Coronary artery (tissue), 2 donors: ENCODE data around the gene ASTL.
A peak's percentile ranks its signal among the peaks of the same experiment; 100 is the strongest.
"Not testable (repeated sequence)": the region's sequence is repeated elsewhere in the genome, so short reads cannot be mapped to it uniquely, and the experiment has no call there.

Source experiments
- DNase-seq: peaks from one replicate; pipeline ENCODE4 v3.0.0-alpha.2; 2017; ENCODE audit warnings: low spot score
- H3K27ac ChIP-seq, 2 donors: fragments of 200-600 bp; sonication (generic); one replicate each; pipeline ENCODE4 v1.5.1; 2016 to 2019
- H3K4me3 ChIP-seq: fragments of 200-600 bp; sonication (generic); 2 replicates; pipeline ENCODE4 v1.5.1; 2016; ENCODE audit warnings: mild to moderate bottlenecking, moderate library complexity
- TF ChIP-seq, protein P1 (sequence below): fragments of 200-600 bp; sonication (generic); IDR thresholded peaks from one replicate; pipeline ENCODE4 v1.5.1; 2019; ENCODE audit warnings: antibody characterized with exemption

Gene ASTL

DNA sequence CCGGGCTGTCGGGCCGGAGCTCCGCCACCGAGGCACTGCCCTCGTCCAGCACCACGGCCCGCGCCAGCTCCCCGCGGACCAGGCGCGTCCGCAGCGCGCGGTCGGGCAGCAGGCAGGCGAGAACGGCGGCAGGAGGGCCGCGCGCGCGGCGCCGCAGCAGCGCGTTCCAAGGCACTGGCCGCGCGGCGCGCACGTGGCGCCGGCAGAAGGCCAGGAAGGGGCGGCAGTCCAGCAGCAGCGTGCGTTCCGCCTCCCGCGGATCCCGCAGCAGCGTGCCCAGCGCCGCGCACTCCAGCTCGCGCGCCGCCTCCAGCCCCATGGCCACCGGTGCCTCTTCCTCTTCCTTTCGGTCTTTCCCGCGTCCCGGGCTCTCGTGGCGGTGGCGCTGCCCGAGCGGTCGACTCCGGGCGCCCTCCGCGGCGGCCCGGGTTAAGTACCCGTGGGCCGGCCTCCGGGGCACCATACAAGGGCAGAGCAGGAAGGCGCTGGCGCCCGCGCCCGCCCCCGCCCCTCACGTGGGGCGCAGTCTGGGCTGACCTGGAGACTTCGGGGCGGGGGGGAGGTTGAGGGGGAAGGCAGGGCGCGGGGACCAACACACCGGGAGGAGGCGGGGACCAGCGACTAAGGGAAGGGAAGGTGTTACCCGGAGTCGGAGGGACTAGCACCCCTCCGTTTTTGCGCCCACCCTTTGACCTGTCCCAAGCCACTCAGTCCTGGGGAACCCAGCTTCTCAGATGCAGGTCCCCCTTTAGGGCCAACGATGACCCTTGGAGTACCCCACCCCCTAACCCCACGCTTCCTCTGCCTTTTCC lies 6.9 kb upstream of the ASTL start, which contains the start of gene DUSP2:
Gene DUSP2, minus strand, starts transcription at position 405 of the 812 bp plus-strand sequence. Its CDS starts 86 bp downstream, at position 319.
- TF ChIP-seq, protein P1, sequence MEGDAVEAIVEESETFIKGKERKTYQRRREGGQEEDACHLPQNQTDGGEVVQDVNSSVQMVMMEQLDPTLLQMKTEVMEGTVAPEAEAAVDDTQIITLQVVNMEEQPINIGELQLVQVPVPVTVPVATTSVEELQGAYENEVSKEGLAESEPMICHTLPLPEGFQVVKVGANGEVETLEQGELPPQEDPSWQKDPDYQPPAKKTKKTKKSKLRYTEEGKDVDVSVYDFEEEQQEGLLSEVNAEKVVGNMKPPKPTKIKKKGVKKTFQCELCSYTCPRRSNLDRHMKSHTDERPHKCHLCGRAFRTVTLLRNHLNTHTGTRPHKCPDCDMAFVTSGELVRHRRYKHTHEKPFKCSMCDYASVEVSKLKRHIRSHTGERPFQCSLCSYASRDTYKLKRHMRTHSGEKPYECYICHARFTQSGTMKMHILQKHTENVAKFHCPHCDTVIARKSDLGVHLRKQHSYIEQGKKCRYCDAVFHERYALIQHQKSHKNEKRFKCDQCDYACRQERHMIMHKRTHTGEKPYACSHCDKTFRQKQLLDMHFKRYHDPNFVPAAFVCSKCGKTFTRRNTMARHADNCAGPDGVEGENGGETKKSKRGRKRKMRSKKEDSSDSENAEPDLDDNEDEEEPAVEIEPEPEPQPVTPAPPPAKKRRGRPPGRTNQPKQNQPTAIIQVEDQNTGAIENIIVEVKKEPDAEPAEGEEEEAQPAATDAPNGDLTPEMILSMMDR, result no peak
- peak within 1 kb of the TSS in 1 of 2 donors; percentile 56 for H3K27ac ChIP-seq
- DNase-seq, result no peak

GRCh38 chr2:96144481-96145035 lies 6.3 kb upstream of the ASTL start:
- TF ChIP-seq, protein P1, result no peak
- no peak for DNase-seq
- peak overlapping the region in 1 of 2 donors; percentile 56 for H3K27ac ChIP-seq
- peak overlapping the region; percentile 70 for H3K4me3 ChIP-seq

More for the DNA sequence above, 6.9 kb upstream of the ASTL start, which contains the start of gene DUSP2:
- peak within 1 kb of the TSS; percentile 70 for H3K4me3 ChIP-seq

DNA sequence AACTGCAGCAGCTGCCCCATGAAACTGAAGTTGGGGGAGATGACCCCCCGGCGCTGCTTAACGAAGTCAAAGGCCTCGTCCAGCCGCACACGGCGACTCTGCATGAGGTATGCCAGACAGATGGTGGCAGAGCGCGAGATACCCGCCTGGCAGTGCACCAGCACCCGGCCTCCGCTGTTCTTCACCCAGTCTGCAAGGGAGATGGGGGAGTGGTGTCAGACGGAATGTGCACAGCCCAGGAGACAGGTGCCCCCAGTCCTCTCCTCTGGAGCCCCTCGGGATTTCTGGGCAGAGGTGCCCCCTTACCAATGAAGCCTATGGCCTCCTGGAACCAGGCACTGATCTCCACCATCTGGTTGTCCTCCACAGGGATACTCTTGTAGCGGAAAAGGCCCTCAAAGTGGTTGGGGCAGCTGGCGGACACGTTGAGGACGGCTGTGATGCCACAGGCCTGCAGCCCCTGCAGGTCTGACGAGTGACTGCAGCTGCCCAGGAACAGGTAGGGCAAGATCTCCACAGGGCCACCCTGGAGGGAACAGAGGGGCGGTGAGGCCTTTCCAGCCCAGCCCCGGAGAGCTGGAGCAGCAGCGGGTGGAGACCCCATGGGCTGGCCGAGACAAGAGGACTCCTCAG lies 5.7 kb upstream of the ASTL start:
- no peak overlapping the region for H3K27ac ChIP-seq
- DNase-seq, result no peak
- TF ChIP-seq, protein P1, result no peak

DNA sequence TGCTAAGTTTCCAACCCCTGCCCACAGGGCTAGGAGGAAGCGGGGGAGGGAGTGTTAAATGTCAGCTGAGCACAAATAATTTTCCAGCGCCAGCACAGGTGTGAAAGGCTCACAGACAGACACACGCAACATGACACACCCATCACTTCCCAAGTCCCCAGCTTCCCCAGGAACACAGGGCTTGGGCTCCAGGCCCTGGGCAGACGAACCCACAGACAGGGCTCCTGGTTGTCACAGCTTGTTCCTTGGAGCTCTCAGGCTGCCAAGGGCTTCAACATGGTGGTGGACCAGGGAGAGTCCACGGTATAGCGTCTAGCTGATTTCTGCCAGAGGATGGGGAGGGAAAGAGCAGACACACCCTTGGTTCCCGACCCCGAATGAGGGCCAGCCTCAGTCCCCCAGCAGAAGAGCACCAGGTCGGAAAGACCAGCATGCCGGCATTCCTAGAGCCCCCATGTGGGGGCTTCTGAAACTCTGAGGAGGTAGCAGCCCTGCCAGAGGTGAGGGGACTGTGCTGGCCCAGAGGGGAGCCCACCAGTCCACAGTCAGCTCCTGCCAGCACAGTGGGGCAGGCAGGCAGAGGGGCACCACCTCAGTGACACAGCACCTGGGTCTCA lies 5.0 kb upstream of the ASTL start:
- TF ChIP-seq, protein P1, result no peak
- no peak overlapping the region for H3K4me3 ChIP-seq
- DNase-seq, result no peak
- H3K27ac ChIP-seq, result no peak overlapping the region

More for the DNA sequence above, 5.7 kb upstream of the ASTL start:
- peak overlapping the region; percentile 70 for H3K4me3 ChIP-seq

- H3K27ac ChIP-seq, result no peak overlapping the region
- TF ChIP-seq, protein P1, result no peak
- H3K4me3 ChIP-seq, result no peak overlapping the region
- no peak for DNase-seq
These were observed 4.2 kb upstream of the ASTL start for GRCh38 chr2:96142217-96143113.

GRCh38 chr2:96141624-96141967 lies 3.3 kb upstream of the ASTL start:
- H3K4me3 ChIP-seq, DNase-seq, H3K27ac ChIP-seq: not testable (repeated sequence)
